ENCODE results near the gene FOCAD.

DNA sequence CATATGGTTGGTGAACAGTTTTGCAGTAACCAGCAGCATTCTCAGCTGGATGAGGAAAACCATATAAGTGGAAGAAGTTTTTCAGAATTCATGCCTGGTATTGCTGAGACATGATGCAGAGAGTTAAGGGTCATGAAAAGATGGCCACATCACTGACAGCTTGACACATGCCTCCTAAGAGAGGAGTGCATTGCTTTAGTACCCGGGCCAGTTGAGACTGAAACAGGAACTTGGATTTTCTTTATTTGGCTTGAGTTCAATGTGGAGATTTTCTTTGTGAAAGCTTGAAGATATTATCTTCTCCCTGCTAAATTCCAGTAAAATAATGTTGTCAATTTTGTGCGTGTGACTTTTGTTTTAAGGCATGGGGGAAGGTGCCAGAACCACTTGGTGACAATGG, 311.6 kb downstream of the FOCAD start:
- TF ChIP-seq, protein P1, sequence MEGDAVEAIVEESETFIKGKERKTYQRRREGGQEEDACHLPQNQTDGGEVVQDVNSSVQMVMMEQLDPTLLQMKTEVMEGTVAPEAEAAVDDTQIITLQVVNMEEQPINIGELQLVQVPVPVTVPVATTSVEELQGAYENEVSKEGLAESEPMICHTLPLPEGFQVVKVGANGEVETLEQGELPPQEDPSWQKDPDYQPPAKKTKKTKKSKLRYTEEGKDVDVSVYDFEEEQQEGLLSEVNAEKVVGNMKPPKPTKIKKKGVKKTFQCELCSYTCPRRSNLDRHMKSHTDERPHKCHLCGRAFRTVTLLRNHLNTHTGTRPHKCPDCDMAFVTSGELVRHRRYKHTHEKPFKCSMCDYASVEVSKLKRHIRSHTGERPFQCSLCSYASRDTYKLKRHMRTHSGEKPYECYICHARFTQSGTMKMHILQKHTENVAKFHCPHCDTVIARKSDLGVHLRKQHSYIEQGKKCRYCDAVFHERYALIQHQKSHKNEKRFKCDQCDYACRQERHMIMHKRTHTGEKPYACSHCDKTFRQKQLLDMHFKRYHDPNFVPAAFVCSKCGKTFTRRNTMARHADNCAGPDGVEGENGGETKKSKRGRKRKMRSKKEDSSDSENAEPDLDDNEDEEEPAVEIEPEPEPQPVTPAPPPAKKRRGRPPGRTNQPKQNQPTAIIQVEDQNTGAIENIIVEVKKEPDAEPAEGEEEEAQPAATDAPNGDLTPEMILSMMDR (IDR thresholded peaks at IDR 0.05 in 2 of 3, conservative IDR thresholded peaks at IDR 0.05 in 1 of 3; ENCODE audit: control insufficient read depth in 2 of 3, extremely low read depth in 1 of 3, insufficient read depth in 1 of 3, low read depth in 3 of 3, low read length in 3 of 3): no peak
- TF ChIP-seq JUNB (IDR thresholded peaks at IDR 0.05): no peak
- TF ChIP-seq JUND (IDR thresholded peaks at IDR 0.05; ENCODE audit: low read depth, low read length): no peak
- TF ChIP-seq, protein P2, sequence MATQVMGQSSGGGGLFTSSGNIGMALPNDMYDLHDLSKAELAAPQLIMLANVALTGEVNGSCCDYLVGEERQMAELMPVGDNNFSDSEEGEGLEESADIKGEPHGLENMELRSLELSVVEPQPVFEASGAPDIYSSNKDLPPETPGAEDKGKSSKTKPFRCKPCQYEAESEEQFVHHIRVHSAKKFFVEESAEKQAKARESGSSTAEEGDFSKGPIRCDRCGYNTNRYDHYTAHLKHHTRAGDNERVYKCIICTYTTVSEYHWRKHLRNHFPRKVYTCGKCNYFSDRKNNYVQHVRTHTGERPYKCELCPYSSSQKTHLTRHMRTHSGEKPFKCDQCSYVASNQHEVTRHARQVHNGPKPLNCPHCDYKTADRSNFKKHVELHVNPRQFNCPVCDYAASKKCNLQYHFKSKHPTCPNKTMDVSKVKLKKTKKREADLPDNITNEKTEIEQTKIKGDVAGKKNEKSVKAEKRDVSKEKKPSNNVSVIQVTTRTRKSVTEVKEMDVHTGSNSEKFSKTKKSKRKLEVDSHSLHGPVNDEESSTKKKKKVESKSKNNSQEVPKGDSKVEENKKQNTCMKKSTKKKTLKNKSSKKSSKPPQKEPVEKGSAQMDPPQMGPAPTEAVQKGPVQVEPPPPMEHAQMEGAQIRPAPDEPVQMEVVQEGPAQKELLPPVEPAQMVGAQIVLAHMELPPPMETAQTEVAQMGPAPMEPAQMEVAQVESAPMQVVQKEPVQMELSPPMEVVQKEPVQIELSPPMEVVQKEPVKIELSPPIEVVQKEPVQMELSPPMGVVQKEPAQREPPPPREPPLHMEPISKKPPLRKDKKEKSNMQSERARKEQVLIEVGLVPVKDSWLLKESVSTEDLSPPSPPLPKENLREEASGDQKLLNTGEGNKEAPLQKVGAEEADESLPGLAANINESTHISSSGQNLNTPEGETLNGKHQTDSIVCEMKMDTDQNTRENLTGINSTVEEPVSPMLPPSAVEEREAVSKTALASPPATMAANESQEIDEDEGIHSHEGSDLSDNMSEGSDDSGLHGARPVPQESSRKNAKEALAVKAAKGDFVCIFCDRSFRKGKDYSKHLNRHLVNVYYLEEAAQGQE (IDR thresholded peaks at IDR 0.05; ENCODE audit: low read depth, low read length): no peak
- no peak for TF ChIP-seq MXI1 (IDR thresholded peaks at IDR 0.05; ENCODE audit: low read depth, low read length)
- TF ChIP-seq BCLAF1 (IDR thresholded peaks at IDR 0.05): no peak
- TF ChIP-seq CBX3 (IDR thresholded peaks at IDR 0.05; ENCODE audit: borderline replicate concordance, low read depth): no peak
- TF ChIP-seq RAD21 (IDR thresholded peaks at IDR 0.05; ENCODE audit: insufficient read depth, low read depth, low read length): no peak
- TF ChIP-seq CUX1 (IDR thresholded peaks at IDR 0.05; ENCODE audit: insufficient replicate concordance, low read depth, low read length): no peak
- no peak for TF ChIP-seq RBBP5 (conservative IDR thresholded peaks at IDR 0.05)
- TF ChIP-seq, protein P3, sequence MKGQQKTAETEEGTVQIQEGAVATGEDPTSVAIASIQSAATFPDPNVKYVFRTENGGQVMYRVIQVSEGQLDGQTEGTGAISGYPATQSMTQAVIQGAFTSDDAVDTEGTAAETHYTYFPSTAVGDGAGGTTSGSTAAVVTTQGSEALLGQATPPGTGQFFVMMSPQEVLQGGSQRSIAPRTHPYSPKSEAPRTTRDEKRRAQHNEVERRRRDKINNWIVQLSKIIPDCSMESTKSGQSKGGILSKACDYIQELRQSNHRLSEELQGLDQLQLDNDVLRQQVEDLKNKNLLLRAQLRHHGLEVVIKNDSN (IDR thresholded peaks at IDR 0.05; ENCODE audit: borderline replicate concordance, extremely low read length, insufficient read depth, low read depth, low read length): no peak
- no peak for TF ChIP-seq NR2C2 (IDR thresholded peaks at IDR 0.05; ENCODE audit: borderline replicate concordance, control insufficient read depth, insufficient read length, low read depth)
